GM18907 (cell line): Measurements from ENCODE around the gene TACR1.

ENCODE experiments used
- ATAC-seq: cut with Tn5 transposase; IDR thresholded peaks from one replicate; pipeline ENCODE4 v1.9.1; 2021; ENCODE audit warnings: mild to moderate bottlenecking, moderate library complexity; ENCODE audit not compliant: unreplicated experiment

The TACR1 gene

GRCh38 chr2:75025216-75025615 is 174.1 kb downstream of the TACR1 start:
- ATAC-seq, result no peak

- no peak for ATAC-seq
Measured at GRCh38 chr2:75023666-75024455, 175.5 kb downstream of the TACR1 start.

GRCh38 chr2:75022516-75022915 is 176.8 kb downstream of the TACR1 start:
- no peak for ATAC-seq

DNA sequence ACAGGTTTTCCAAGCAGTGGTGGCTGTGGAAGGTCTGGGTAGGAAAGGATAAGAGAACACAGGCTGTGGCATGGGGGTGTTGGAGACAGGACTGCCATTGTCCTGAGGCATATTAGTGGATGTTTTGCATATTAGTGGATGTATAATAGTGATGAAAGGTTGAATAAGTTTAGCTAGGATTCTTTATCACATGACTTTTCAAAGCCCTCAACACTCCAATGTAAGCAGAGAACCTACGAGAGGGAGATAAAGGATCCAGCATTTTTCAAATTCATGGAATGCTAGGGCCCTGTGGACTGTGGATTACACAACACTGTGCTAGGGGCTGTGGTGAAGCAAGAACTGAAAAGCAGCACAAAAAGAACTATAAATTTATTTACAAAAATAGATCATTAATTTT is 177.6 kb downstream of the TACR1 start:
- no peak for ATAC-seq

DNA sequence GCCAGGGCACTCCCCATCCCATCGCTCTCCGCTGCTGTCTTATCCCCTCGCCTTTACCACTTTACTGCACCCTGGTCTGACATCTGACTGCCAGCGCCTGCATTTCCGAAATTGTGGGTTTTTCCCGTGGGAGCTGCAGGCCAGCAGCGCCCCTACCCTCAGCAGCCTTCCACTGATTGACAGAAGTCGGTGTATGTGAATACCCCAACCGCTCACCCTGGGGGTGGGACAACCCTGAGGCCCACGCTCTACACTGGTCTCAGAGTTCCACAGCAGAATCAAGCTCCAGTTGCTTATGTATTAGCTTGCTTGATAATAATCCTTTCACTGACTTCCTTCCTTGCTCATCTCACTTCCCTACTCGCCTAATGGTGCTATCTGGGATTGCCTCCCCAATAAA is 178.8 kb downstream of the TACR1 start:
- no peak for ATAC-seq

DNA sequence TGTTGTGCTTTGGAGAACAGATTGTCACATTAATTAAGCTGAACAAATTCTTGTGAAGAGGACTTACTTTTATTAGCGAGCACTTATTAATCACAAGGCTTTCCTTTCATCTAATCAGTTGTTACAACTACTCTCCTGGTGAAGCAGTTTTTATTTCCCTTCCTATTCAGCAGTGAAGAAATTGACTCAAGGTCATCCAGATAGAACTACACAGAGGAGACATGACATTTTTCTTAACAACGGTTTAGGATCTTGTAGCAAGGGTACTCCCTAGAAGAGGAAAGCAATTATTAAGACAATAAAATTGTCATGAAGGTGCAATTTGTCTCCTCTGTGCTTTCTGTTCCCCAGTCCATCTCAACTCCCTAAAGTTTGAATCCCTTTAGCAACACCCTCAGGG is 179.5 kb downstream of the TACR1 start:
- no peak for ATAC-seq

DNA sequence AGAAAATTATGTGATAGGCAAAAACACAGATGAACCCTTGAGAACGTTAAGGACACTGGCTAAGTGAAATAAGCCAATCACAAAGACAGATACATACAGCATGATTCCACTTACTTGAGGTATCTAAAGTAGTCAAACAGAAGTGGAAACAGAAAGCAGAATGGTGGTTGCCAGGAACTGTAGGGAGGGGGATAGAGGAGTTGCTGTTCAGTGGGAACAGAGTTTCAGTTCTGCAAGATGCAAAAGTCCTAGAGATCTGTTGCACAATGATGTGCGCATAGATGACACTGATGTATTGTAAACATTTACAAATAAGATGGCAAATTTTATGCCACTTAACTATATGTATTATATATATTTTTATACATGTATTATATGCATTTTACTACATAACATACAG is 181.2 kb downstream of the TACR1 start:
- ATAC-seq, result no peak

GRCh38 chr2:75012080-75012479 is 187.2 kb downstream of the TACR1 start:
- no peak for ATAC-seq

- no peak for ATAC-seq
Measured at GRCh38 chr2:75010571-75010970, 188.7 kb downstream of the TACR1 start.

DNA sequence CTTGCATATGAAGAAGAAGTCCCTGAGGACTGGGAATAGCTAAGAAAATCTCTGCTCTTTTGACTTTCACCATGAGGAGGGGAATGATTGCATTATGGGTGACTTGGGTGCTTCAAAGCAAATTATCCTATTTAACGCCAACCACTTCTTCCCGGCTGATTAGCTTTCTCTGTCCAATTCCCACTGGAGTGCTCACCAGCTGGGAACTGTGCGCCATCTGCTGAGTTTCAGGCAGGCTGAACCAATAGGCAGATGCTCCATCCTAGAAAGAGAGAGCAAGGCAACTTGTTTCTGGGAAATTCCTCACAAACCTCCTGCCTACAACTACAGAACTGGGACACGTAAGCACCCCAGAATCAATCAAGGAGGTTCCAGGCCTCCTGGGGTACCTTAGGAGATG is 191.5 kb downstream of the TACR1 start:
- no peak for ATAC-seq

GRCh38 chr2:75007061-75007460 is 192.3 kb downstream of the TACR1 start:
- no peak for ATAC-seq

GRCh38 chr2:75006041-75006440 is 193.3 kb downstream of the TACR1 start:
- no peak for ATAC-seq

DNA sequence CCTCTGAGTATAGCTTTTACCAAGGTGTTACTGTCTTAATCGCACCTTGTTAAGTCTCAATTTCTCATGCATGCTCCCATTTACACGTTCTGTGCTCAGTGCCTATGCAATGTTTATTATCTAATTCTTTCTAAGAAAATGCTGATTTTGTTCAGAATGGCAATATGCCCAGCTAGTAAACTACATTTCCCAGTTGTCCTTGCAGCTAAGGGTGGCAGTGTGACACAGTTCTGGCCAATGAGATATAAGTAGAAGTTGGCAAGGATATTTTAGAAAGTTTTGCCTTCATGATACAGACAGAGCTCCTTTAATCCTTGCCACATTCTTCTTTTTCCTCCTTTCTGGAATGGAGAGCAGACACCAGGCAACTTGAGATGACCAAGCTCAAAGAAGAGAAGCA is 195.5 kb downstream of the TACR1 start:
- no peak for ATAC-seq

- no peak for ATAC-seq
Measured at GRCh38 chr2:75003276-75003675, 196.0 kb downstream of the TACR1 start.

- ATAC-seq, result no peak
Measured at GRCh38 chr2:75002007-75002406, 197.3 kb downstream of the TACR1 start.

GRCh38 chr2:74999468-74999867 is 199.9 kb downstream of the TACR1 start:
- ATAC-seq, result no peak
